Measurements from ENCODE around the gene FAM120AOS.
"Not testable (repeated sequence)": the region's sequence is repeated elsewhere in the genome, so short reads cannot be mapped to it uniquely, and the experiment has no call there.

FAM120AOS gene

GRCh38 chr9:93447655-93448054 lies 5.7 kb downstream of the FAM120AOS start:
- no peak overlapping the region for H3K4ac ChIP-seq (ENCODE audit: low read depth, low read length)
- H2AK5ac ChIP-seq (ENCODE audit: low read length), result no peak overlapping the region
- no peaks in the 10 kb centered on the region for H3K79me1 ChIP-seq (ENCODE audit: low read length)
- H3K27ac ChIP-seq (ENCODE audit: low read depth, low read length), result no peak overlapping the region
- no peak overlapping the region for H3K4me2 ChIP-seq (ENCODE audit: low read length)
- H2BK5ac ChIP-seq (ENCODE audit: low read length), result no peak overlapping the region
- H3K4me3 ChIP-seq (ENCODE audit: low read length), result no peak overlapping the region
- H3K4me1 ChIP-seq (ENCODE audit: control insufficient read depth, low read depth, low read length), result no peaks in the 10 kb centered on the region
- peaks cover 13% of the 10 kb centered on the region for H3K79me2 ChIP-seq (ENCODE audit: control insufficient read depth, insufficient read depth, low read length)
- H3K23ac ChIP-seq (ENCODE audit: low read length), result no peak overlapping the region
- H3K36me3 ChIP-seq (ENCODE audit: control insufficient read depth, insufficient read depth, low read length), result peaks cover 5% of the 10 kb centered on the region
- no peak for DNase-seq
- no peak overlapping the region for H3K56ac ChIP-seq (ENCODE audit: low read length)
- no peak overlapping the region for H2BK15ac ChIP-seq (replicated peaks; ENCODE audit: low read depth)
- H4K8ac ChIP-seq (ENCODE audit: low read depth, low read length), result no peak overlapping the region
- no CpG with 5 or more reads among the region's 4 CpGs for WGBS (ENCODE audit: extremely low coverage, insufficient coverage, low lambda C conversion rate)
- H2BK120ac ChIP-seq (ENCODE audit: low read depth, low read length), result no peak overlapping the region
- no peak overlapping the region for H3K9ac ChIP-seq (ENCODE audit: low read length)
- H3K18ac ChIP-seq (ENCODE audit: low read length), result no peak overlapping the region
- no peak overlapping the region for H4K5ac ChIP-seq (ENCODE audit: low read length)
- H3K27me3 ChIP-seq (ENCODE audit: insufficient read depth, low read length, poor library complexity), result no peaks in the 10 kb centered on the region

DNA sequence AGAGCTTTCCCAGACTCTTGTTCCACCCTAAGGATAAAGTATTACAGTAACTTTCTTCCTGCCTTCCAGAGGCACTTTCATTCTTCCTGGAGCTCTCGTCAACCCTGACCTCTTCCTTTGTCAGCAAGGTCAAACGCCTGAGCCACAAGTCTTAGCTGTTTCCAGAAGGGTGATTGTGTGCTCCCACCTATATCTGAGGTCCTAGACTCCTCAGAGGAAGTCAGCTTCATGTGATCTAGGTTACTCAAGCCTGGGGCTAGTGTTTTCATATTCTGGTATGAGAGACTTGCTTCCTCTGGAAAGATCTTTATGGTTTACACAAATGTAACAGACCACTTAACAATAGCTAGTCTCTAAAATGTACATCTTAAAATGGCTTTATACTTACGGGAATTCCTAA lies 7.3 kb downstream of the FAM120AOS start:
- H4K8ac ChIP-seq (ENCODE audit: low read depth, low read length), result no peak overlapping the region
- H3K4me1 ChIP-seq (ENCODE audit: control insufficient read depth, low read depth, low read length), result no peaks in the 10 kb centered on the region
- H3K4me2 ChIP-seq (ENCODE audit: low read length), result no peak overlapping the region
- no peak overlapping the region for H2BK120ac ChIP-seq (ENCODE audit: low read depth, low read length)
- no peak overlapping the region for H3K23ac ChIP-seq (ENCODE audit: low read length)
- no peak overlapping the region for H2AK5ac ChIP-seq (ENCODE audit: low read length)
- no peak overlapping the region for H3K9ac ChIP-seq (ENCODE audit: low read length)
- WGBS (ENCODE audit: extremely low coverage, insufficient coverage, low lambda C conversion rate), result no CpG with 5 or more reads among the region's 3 CpGs
- H3K27ac ChIP-seq (ENCODE audit: low read depth, low read length), result no peak overlapping the region
- H3K79me1 ChIP-seq (ENCODE audit: low read length), result no peaks in the 10 kb centered on the region
- H3K18ac ChIP-seq (ENCODE audit: low read length), result no peak overlapping the region
- no peak overlapping the region for H4K5ac ChIP-seq (ENCODE audit: low read length)
- no peak overlapping the region for H3K4me3 ChIP-seq (ENCODE audit: low read length)
- H3K79me2 ChIP-seq (ENCODE audit: control insufficient read depth, insufficient read depth, low read length), result peaks cover 5% of the 10 kb centered on the region
- H3K4ac ChIP-seq (ENCODE audit: low read depth, low read length), result no peak overlapping the region
- peaks cover 5% of the 10 kb centered on the region for H3K36me3 ChIP-seq (ENCODE audit: control insufficient read depth, insufficient read depth, low read length)
- H2BK15ac ChIP-seq (replicated peaks; ENCODE audit: low read depth), result no peak overlapping the region
- DNase-seq, result no peak
- no peak overlapping the region for H2BK5ac ChIP-seq (ENCODE audit: low read length)
- H3K27me3 ChIP-seq (ENCODE audit: insufficient read depth, low read length, poor library complexity), result no peaks in the 10 kb centered on the region
- no peak overlapping the region for H3K56ac ChIP-seq (ENCODE audit: low read length)

GRCh38 chr9:93440896-93441580 lies 12.3 kb downstream of the FAM120AOS start:
- no peak overlapping the region for H3K4me2 ChIP-seq (ENCODE audit: low read length)
- no peak overlapping the region for H2BK120ac ChIP-seq (ENCODE audit: low read depth, low read length)
- H3K79me2 ChIP-seq (ENCODE audit: control insufficient read depth, insufficient read depth, low read length), result no peaks in the 10 kb centered on the region
- no peak overlapping the region for H2AK5ac ChIP-seq (ENCODE audit: low read length)
- no peak overlapping the region for H3K23ac ChIP-seq (ENCODE audit: low read length)
- no peak overlapping the region for H4K8ac ChIP-seq (ENCODE audit: low read depth, low read length)
- DNase-seq, result no peak
- no peaks in the 10 kb centered on the region for H3K4me1 ChIP-seq (ENCODE audit: control insufficient read depth, low read depth, low read length)
- no peak overlapping the region for H3K4ac ChIP-seq (ENCODE audit: low read depth, low read length)
- no peak overlapping the region for H3K18ac ChIP-seq (ENCODE audit: low read length)
- no peak overlapping the region for H3K56ac ChIP-seq (ENCODE audit: low read length)
- H4K5ac ChIP-seq (ENCODE audit: low read length), result no peak overlapping the region
- H3K79me1 ChIP-seq (ENCODE audit: low read length), result no peaks in the 10 kb centered on the region
- H3K4me3 ChIP-seq (ENCODE audit: low read length), result no peak overlapping the region
- H3K36me3 ChIP-seq (ENCODE audit: control insufficient read depth, insufficient read depth, low read length), result peaks cover 2% of the 10 kb centered on the region
- no peak overlapping the region for H3K9ac ChIP-seq (ENCODE audit: low read length)
- no CpG with 5 or more reads among the region's 8 CpGs for WGBS (ENCODE audit: extremely low coverage, insufficient coverage, low lambda C conversion rate)
- no peak overlapping the region for H3K27ac ChIP-seq (ENCODE audit: low read depth, low read length)
- no peak overlapping the region for H2BK5ac ChIP-seq (ENCODE audit: low read length)
- H3K27me3 ChIP-seq (ENCODE audit: insufficient read depth, low read length, poor library complexity), result no peaks in the 10 kb centered on the region
- H2BK15ac ChIP-seq (replicated peaks; ENCODE audit: low read depth), result no peak overlapping the region

DNA sequence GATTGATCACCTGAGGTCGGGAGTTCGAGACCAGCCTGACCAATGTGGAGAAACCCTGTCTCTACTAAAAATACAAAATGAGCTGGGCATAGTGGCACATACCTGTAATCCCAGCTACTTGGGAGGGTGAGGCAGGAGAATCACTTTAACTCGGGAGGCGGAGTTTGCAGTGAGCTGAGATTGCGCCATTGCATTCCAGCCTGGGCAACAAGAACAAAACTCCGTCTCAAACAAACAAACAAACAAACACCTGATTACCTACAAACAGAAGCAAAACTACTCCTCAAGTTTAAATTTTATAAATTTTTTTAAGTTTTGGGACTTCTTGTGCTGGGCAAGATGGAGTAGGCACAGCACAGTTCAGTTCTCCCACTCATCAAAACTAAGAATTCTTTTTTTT lies 14.1 kb downstream of the FAM120AOS start:
- H2BK15ac ChIP-seq (replicated peaks; ENCODE audit: low read depth); H4K8ac ChIP-seq (ENCODE audit: low read depth, low read length); H3K27me3 ChIP-seq (ENCODE audit: insufficient read depth, low read length, poor library complexity); H3K27ac ChIP-seq (ENCODE audit: low read depth, low read length); H3K4me1 ChIP-seq (ENCODE audit: control insufficient read depth, low read depth, low read length); H3K56ac ChIP-seq (ENCODE audit: low read length); H4K5ac ChIP-seq (ENCODE audit: low read length); H2BK5ac ChIP-seq (ENCODE audit: low read length); H3K79me2 ChIP-seq (ENCODE audit: control insufficient read depth, insufficient read depth, low read length); H3K4me3 ChIP-seq (ENCODE audit: low read length); H3K4me2 ChIP-seq (ENCODE audit: low read length); H3K36me3 ChIP-seq (ENCODE audit: control insufficient read depth, insufficient read depth, low read length); H3K23ac ChIP-seq (ENCODE audit: low read length); H3K4ac ChIP-seq (ENCODE audit: low read depth, low read length); H3K9ac ChIP-seq (ENCODE audit: low read length); H3K18ac ChIP-seq (ENCODE audit: low read length); H2BK120ac ChIP-seq (ENCODE audit: low read depth, low read length); H3K79me1 ChIP-seq (ENCODE audit: low read length); H2AK5ac ChIP-seq (ENCODE audit: low read length); DNase-seq: not testable (repeated sequence)
- WGBS (ENCODE audit: extremely low coverage, insufficient coverage, low lambda C conversion rate), result no CpG with 5 or more reads among the region's 6 CpGs

DNA sequence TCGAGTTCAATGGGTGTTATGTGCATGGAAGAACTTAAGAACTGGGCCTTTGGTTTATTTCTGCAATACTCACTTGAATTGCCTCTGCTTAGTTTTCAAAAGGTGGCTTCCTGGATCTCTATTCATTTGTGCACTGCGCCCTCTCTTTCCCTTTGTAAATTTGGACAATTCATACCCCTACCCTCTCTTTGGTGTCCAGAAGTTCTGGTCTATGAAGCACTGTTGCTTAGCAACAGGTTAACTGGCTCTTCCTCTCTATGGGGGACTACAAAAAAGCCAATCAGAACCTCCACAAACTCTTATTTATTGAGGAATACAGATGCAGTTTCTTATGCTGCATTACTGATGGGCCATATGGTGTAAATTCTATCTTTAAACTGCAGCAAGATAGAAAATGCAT lies 15.4 kb downstream of the FAM120AOS start:
- Histone ChIP-seq H3K27ac (ENCODE audit: low read depth, low read length) (no peak overlapping the region), H2BK5ac (ENCODE audit: low read length) (no peak overlapping the region), H4K5ac (ENCODE audit: low read length) (no peak overlapping the region), H3K23ac (ENCODE audit: low read length) (no peak overlapping the region), H3K4ac (ENCODE audit: low read depth, low read length) (no peak overlapping the region), H3K27me3 (ENCODE audit: insufficient read depth, low read length, poor library complexity) (no peaks in the 10 kb centered on the region), H3K4me2 (ENCODE audit: low read length) (no peak overlapping the region), H3K4me1 (ENCODE audit: control insufficient read depth, low read depth, low read length) (no peaks in the 10 kb centered on the region), H3K79me2 (ENCODE audit: control insufficient read depth, insufficient read depth, low read length) (no peaks in the 10 kb centered on the region), H2BK120ac (ENCODE audit: low read depth, low read length) (no peak overlapping the region), H3K9ac (ENCODE audit: low read length) (no peak overlapping the region), H2AK5ac (ENCODE audit: low read length) (no peak overlapping the region), H3K4me3 (ENCODE audit: low read length) (no peak overlapping the region), H3K79me1 (ENCODE audit: low read length) (no peaks in the 10 kb centered on the region), H3K18ac (ENCODE audit: low read length) (no peak overlapping the region), H4K8ac (ENCODE audit: low read depth, low read length) (no peak overlapping the region), H3K36me3 (ENCODE audit: control insufficient read depth, insufficient read depth, low read length) (no peaks in the 10 kb centered on the region), H3K56ac (ENCODE audit: low read length) (no peak overlapping the region), H2BK15ac (replicated peaks; ENCODE audit: low read depth) (no peak overlapping the region)
- WGBS (ENCODE audit: extremely low coverage, insufficient coverage, low lambda C conversion rate), result no CpG with 5 or more reads among the region's 2 CpGs
- no peak for DNase-seq

Measured in mesendoderm (in vitro differentiated cells).